Cardiac fibroblast (primary cell): ENCODE data around the gene TMEM179.

Experiments used
- DNase-seq, 2 donors: peaks; one replicate each; pipeline versions ENCODE4 v3.0.0 to v3.0.0-alpha.2; 2010; ENCODE audit warnings: low read depth in 2 of 2
- H3K4me3 ChIP-seq, 2 donors: replicated peaks in 1 of 2; 1 replicate in 1 of 2; 2 replicates in 1 of 2; pipeline ENCODE4 v1.5.1; 2011; ENCODE audit warnings: low read depth in 2 of 2, low read length in 2 of 2, mild to moderate bottlenecking in 2 of 2, moderate library complexity in 1 of 2
- TF ChIP-seq, protein P1 (sequence below): IDR thresholded peaks from one replicate; pipeline ENCODE4 v1.5.1; 2011; ENCODE audit warnings: low read depth, mild to moderate bottlenecking, low read length, inconsistent platforms

Gene TMEM179

DNA sequence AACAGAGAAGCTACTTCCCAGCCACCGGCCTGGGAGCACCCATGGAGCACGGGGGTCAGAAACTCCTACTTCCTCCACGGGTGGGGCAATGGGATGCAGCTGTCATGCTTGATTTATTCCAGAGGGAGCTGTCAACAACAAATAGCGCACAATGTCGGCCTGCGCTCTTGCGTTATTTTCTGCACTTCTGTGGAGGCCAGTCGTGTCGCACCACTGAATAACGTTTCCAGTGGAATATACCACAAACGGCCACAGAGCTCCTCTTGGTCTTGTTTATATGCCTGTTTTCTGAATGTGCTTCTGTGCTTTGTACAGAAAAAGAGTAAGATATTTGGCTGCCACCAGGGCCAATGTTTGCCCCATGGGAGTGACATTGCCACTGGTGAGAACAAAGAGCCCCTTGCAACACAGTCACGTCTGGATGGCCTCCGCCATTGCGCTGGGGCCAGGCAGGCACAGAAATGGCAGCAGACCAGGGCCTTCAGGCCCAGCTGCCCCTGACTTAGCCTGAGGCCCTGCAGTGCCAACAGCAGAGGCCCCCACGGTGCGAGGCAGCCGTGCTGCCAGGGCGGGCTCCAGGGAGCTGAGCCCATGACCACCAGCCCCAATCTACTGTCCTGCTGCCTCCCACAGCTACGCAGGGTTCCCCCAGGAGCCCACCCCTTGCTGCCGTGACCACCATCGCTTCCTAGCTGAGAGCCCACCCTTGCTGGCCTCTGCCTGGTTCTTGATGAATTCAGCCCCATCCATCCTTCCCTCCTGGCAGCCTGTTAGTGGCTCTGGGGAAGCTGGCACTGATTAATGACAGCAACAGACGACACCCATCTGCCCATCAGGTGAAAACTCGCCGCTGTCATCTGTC lies 28.9 kb upstream of the TMEM179 start:
- no peak overlapping the region for H3K4me3 ChIP-seq

DNA sequence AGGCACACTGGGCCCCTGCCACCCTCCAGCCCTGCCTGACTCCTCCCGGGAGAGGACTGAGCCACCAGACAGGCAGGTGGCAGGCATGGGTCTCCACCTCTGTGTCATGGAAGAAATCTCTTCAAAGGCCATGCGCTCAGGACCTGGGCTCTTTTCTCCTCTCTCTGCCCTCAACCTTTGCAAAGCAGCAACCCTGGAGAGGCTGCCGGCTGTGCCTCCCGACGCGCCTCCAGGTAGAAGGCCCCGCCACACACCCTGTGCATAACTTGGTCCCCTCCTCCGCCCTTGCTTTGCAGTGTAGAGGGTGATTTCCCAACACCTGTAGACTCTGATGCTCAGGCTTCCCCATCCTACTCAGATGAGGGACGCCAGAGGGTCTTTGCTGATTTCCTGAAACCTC lies 28.2 kb upstream of the TMEM179 start:
- TF ChIP-seq, protein P1, sequence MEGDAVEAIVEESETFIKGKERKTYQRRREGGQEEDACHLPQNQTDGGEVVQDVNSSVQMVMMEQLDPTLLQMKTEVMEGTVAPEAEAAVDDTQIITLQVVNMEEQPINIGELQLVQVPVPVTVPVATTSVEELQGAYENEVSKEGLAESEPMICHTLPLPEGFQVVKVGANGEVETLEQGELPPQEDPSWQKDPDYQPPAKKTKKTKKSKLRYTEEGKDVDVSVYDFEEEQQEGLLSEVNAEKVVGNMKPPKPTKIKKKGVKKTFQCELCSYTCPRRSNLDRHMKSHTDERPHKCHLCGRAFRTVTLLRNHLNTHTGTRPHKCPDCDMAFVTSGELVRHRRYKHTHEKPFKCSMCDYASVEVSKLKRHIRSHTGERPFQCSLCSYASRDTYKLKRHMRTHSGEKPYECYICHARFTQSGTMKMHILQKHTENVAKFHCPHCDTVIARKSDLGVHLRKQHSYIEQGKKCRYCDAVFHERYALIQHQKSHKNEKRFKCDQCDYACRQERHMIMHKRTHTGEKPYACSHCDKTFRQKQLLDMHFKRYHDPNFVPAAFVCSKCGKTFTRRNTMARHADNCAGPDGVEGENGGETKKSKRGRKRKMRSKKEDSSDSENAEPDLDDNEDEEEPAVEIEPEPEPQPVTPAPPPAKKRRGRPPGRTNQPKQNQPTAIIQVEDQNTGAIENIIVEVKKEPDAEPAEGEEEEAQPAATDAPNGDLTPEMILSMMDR: no peak
- H3K4me3 ChIP-seq: no peak overlapping the region
- DNase-seq: no peak

More for the DNA sequence above, 28.9 kb upstream of the TMEM179 start:
- DNase-seq: no peak
- TF ChIP-seq, protein P1: no peak

DNA sequence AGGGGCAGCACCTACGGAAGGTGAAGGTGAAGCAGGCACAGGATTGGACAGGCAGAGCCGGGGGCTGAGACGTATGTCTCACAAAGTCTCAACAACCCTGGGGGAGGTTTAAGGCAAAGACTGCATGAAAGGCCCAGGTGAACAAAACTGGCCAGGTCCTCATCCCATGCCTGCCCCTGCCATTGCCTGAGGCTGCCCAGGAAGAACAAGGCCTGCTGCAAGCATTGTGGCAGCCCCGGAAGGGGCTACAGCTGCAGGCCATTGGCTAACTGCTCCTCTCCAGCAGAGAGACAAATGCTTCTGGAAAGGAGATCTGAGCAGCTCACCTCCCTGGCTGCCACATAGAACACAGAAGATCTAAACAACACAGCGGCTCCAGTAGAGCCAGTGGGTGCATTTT lies 20.4 kb upstream of the TMEM179 start:
- no peak overlapping the region for H3K4me3 ChIP-seq
- DNase-seq: no peak
- TF ChIP-seq, protein P1: no peak

DNA sequence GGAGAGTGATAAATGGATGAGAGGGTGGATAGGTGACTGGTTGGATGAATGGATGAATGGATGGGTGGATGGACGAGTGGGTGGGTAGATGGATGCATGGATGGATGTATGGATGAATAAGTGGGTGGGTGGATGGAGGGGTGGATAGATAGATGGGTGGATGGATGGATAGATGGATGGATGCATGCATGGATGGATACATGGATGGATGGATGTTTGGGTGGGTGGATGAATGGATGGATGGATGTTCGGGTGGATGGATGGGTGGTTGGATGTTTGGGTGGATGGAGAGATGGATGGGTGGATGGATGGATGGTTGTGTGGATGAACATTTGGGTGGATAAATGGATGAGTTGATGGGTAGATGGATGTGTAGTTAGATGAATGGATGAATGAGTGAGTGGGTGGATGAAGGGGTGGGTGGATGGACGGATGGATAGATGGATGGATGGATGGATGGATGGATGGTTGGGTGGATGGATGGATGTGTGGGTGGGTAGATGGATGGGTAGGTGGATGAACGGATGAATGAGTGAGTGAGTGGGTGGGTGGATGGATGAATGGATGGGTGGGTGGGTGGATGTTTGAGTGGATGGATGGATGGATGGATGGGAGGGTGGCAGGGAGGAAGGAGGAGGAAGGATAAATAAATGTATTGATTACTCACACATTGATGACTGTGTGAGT lies 9.7 kb upstream of the TMEM179 start:
- TF ChIP-seq, protein P1: no peak
- no peak overlapping the region for H3K4me3 ChIP-seq
- no peak for DNase-seq

DNA sequence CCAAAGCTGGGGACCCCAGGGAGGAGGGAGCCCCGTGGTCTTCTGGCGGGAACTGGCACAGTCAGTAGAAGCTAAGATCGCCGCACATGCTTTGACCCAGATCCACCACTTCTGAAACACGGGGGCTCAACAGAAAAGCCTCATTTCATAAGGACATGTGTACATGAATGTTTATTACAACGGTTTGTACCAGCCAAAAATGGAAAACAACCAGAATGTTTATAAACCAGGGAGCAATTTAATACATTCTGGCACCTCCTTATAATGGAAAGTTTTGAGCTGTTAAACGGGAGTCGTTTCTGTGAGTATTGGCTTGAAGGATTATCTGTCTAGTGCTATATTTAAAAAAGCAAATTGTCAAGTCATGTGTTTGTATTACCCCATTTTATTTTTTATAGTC lies 7.3 kb upstream of the TMEM179 start:
- DNase-seq: no peak
- no peak overlapping the region for H3K4me3 ChIP-seq
- TF ChIP-seq, protein P1: no peak

DNA sequence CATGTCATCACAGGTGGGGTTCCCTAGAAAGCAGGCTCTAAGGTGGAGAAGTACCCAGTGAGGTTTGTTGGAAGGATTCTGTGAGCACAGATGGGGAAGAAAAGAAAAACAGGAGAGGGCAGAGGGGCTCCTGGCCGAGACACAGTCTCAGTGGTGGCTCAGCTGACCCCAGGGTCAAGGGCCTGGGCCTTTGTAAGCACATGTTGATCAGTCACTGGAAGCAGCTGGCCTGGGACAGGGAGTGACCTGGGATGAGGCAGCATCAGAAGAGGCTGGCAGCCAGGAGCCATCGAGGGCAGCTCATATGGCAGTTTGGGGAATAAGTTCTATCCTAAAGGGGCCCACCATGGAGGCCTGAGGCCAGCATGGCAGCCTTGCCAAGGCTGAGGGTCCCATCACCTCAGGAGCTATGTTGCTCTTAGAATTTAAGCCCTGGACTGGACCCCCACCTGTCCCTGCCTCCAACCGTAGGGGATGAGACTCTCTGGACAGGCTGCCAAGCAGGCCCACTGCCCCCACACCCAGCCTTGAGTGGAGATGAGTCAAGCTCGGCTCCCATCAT lies 6.3 kb upstream of the TMEM179 start:
- H3K4me3 ChIP-seq: no peak overlapping the region
- TF ChIP-seq, protein P1: no peak
- DNase-seq: no peak
